H9 (cell line): ENCODE data around the gene SLC38A11. TPM values are rescaled to one million over a fixed set of nuclear protein-coding genes. Genes with fewer than 3 reads are reported as not detected.
"Not testable (repeated sequence)": the region's sequence is repeated elsewhere in the genome, so short reads cannot be mapped to it uniquely, and the experiment has no call there.

ENCODE experiments used
- DNase-seq: peaks from one replicate; pipeline ENCODE4 v3.0.0-alpha.2; 2017
- H2AFZ ChIP-seq: one replicate; pipeline ENCODE4 v1.6.1; 2013; ENCODE audit warnings: mild to moderate bottlenecking, low read length, control low read depth, moderate library complexity
- H2AK5ac ChIP-seq: 2 replicates; pipeline ENCODE4 v1.6.1; 2013; ENCODE audit warnings: low read length, control low read depth, mixed read lengths; ENCODE audit not compliant: insufficient read length
- H2BK120ac ChIP-seq: one replicate; pipeline ENCODE4 v1.6.1; 2013; ENCODE audit warnings: low read depth, mild to moderate bottlenecking, low read length, control low read depth, inconsistent platforms; ENCODE audit not compliant: poor library complexity, severe bottlenecking
- H2BK12ac ChIP-seq: 2 replicates; pipeline ENCODE4 v1.6.1; 2013; ENCODE audit warnings: low read length, control low read depth, mixed read lengths, low read depth; ENCODE audit not compliant: insufficient read length
- H2BK15ac ChIP-seq: 2 replicates; pipeline ENCODE4 v1.6.1; 2013; ENCODE audit warnings: low read depth, low read length, control low read depth
- H2BK20ac ChIP-seq: one replicate; pipeline ENCODE4 v1.6.1; 2013; ENCODE audit warnings: low read depth, mild to moderate bottlenecking, low read length, control low read depth, inconsistent platforms; ENCODE audit not compliant: poor library complexity, severe bottlenecking
- H2BK5ac ChIP-seq: 2 replicates; pipeline ENCODE4 v1.6.1; 2013; ENCODE audit warnings: low read length, control low read depth, mixed read lengths; ENCODE audit not compliant: insufficient read length
- H3K14ac ChIP-seq: 2 replicates; pipeline ENCODE4 v1.6.1; 2013; ENCODE audit warnings: low read length, control low read depth; ENCODE audit not compliant: insufficient read depth
- H3K18ac ChIP-seq: 2 replicates; pipeline ENCODE4 v1.6.1; 2013; ENCODE audit warnings: low read depth, mild to moderate bottlenecking, mixed read lengths, low read length, control low read depth; ENCODE audit not compliant: insufficient read length
- H3K23ac ChIP-seq: 2 replicates; pipeline ENCODE4 v1.6.1; 2013; ENCODE audit warnings: low read length, control low read depth, mixed read lengths, low read depth; ENCODE audit not compliant: insufficient read length
- H3K23me2 ChIP-seq: 2 replicates; pipeline ENCODE4 v1.6.1; 2013; ENCODE audit warnings: low read depth, mild to moderate bottlenecking, mixed read lengths, low read length, control low read depth; ENCODE audit not compliant: insufficient read length, poor library complexity, severe bottlenecking
- H3K27ac ChIP-seq: 2 replicates; pipeline ENCODE4 v1.5.1; 2013; ENCODE audit warnings: low read length, control low read depth, mixed read lengths, low read depth; ENCODE audit not compliant: insufficient read length
- H3K27me3 ChIP-seq: 2 replicates; pipeline ENCODE4 v1.6.1; 2013; ENCODE audit warnings: low read length, control low read depth, inconsistent platforms; ENCODE audit not compliant: insufficient read depth
- H3K4ac ChIP-seq: 2 replicates; pipeline ENCODE4 v1.6.1; 2013; ENCODE audit warnings: low read depth, mild to moderate bottlenecking, control low read depth, inconsistent platforms, low read length, moderate library complexity
- H3K4me1 ChIP-seq: 2 replicates; pipeline ENCODE4 v1.6.1; 2013; ENCODE audit warnings: low read length, control low read depth, inconsistent platforms; ENCODE audit not compliant: insufficient read depth
- H3K4me2 ChIP-seq: 2 replicates; pipeline ENCODE4 v1.6.1; 2013; ENCODE audit warnings: low read length, control low read depth, mixed read lengths; ENCODE audit not compliant: insufficient read length, insufficient read depth
- H3K56ac ChIP-seq: 2 replicates; pipeline ENCODE4 v1.6.1; 2013; ENCODE audit warnings: low read depth, mild to moderate bottlenecking, mixed read lengths, low read length, control low read depth; ENCODE audit not compliant: insufficient read length
- H3K79me1 ChIP-seq: 2 replicates; pipeline ENCODE4 v1.6.1; 2013; ENCODE audit warnings: low read depth, mild to moderate bottlenecking, moderate library complexity, low read length, control low read depth, inconsistent platforms; ENCODE audit not compliant: insufficient read depth, poor library complexity, severe bottlenecking
- H3K79me2 ChIP-seq: 2 replicates; pipeline ENCODE4 v1.6.1; 2013; ENCODE audit warnings: low read length, control low read depth, inconsistent platforms; ENCODE audit not compliant: insufficient read depth
- H3K9ac ChIP-seq: 2 replicates; pipeline ENCODE4 v1.6.1; 2013; ENCODE audit warnings: low read length, control low read depth, mixed read lengths; ENCODE audit not compliant: insufficient read length; ENCODE audit errors: extremely low read depth
- H3K9me3 ChIP-seq: one replicate; pipeline ENCODE4 v1.6.1; 2013; ENCODE audit warnings: low read depth, low read length, inconsistent platforms; ENCODE audit not compliant: control insufficient read depth
- H3T11ph ChIP-seq: one replicate; pipeline ENCODE4 v1.6.1; 2013; ENCODE audit warnings: mild to moderate bottlenecking, low read length, control low read depth, inconsistent platforms
- H4K20me1 ChIP-seq: one replicate; pipeline ENCODE4 v1.6.1; 2013; ENCODE audit not compliant: control insufficient read depth, insufficient read length, insufficient read depth
- H4K5ac ChIP-seq: 2 replicates; pipeline ENCODE4 v1.6.1; 2013; ENCODE audit warnings: low read depth, mild to moderate bottlenecking, mixed read lengths, low read length, control low read depth; ENCODE audit not compliant: insufficient read length
- H4K8ac ChIP-seq: replicated peaks from 2 replicates; pipeline ENCODE4 v1.6.1; 2013; ENCODE audit warnings: low read length, control low read depth, mixed read lengths, low read depth; ENCODE audit not compliant: insufficient read length
- H4K91ac ChIP-seq: 2 replicates; pipeline ENCODE4 v1.6.1; 2013; ENCODE audit warnings: low read depth, mild to moderate bottlenecking, moderate library complexity, mixed read lengths, low read length, control low read depth; ENCODE audit not compliant: insufficient read length
- H3K27ac Mint-ChIP-seq, 3 experiments: 2 replicates in 2 of 3; 3 replicates in 1 of 3; pipeline ENCODE4 v1.8.0; 2020 to 2021; ENCODE audit warnings: mixed read lengths in 3 of 3, mild to moderate bottlenecking in 1 of 3, moderate library complexity in 1 of 3
- H3K27me3 Mint-ChIP-seq: 2 replicates; pipeline ENCODE4 v1.8.0; 2021; ENCODE audit warnings: low read depth, mild to moderate bottlenecking, moderate library complexity, mixed read lengths
- H3K36me3 Mint-ChIP-seq, 3 experiments: 2 replicates in 2 of 3; 3 replicates in 1 of 3; pipeline ENCODE4 v1.8.0; 2020 to 2021; ENCODE audit warnings: low read depth in 3 of 3, mixed read lengths in 3 of 3; ENCODE audit not compliant: insufficient read depth in 1 of 3
- H3K4me1 Mint-ChIP-seq, 2 experiments: 2 replicates each; pipeline ENCODE4 v1.8.0; 2020; ENCODE audit warnings: mixed read lengths in 2 of 2
- H3K4me3 Mint-ChIP-seq, 2 experiments: 2 replicates in 1 of 2; 3 replicates in 1 of 2; pipeline ENCODE4 v1.8.0; 2020 to 2021; ENCODE audit warnings: mild to moderate bottlenecking in 2 of 2, mixed read lengths in 2 of 2, moderate library complexity in 1 of 2
- H3K9me3 Mint-ChIP-seq, 2 experiments: 2 replicates in 1 of 2; 3 replicates in 1 of 2; pipeline ENCODE4 v1.8.0; 2020; ENCODE audit warnings: mild to moderate bottlenecking in 2 of 2, mixed read lengths in 2 of 2, moderate library complexity in 1 of 2
- CTCF ChIP-seq: fragments of 200-600 bp; sonication (generic); conservative IDR thresholded peaks from 3 replicates; pipeline ENCODE4 v1.8.0; 2021; ENCODE audit warnings: antibody characterized with exemption, mild to moderate bottlenecking
- WGBS: extraction: QIAGEN DNeasy Blood & Tissue Kit; methylation state at CpG from one replicate; pipeline ENCODE4 v1.1.7; 2013; ENCODE audit warnings: missing lambda C conversion rate, low lambda C conversion rate, mixed read lengths; ENCODE audit not compliant: insufficient read length; ENCODE audit errors: extremely low coverage; 5-methylcytosine and 5-hydroxymethylcytosine counted together
- total RNA-seq: library from RNA; stranded (reverse); gene quantifications from 2 replicates; pipeline ENCODE4 v1.2.1, GENCODE V29; 2021

Gene SLC38A11
- total RNA-seq, 1 experiment from 2014 or later, result not detected

GRCh38 chr2:164867779-164868397 lies 87.4 kb downstream of the SLC38A11 start:
- no peak overlapping the region for H2BK12ac ChIP-seq
- H4K91ac ChIP-seq, result no peak overlapping the region
- no peaks in the 10 kb centered on the region for H3K27me3 ChIP-seq
- no peak overlapping the region for H2AFZ ChIP-seq
- H3K4ac ChIP-seq, result no peak overlapping the region
- H2BK5ac ChIP-seq, result no peak overlapping the region
- H3K14ac ChIP-seq, result no peak overlapping the region
- no peak overlapping the region for H2AK5ac ChIP-seq
- no peak for DNase-seq
- H3K4me1 ChIP-seq, result no peaks in the 10 kb centered on the region
- Mint-ChIP-seq H3K4me3 (no peak overlapping the region), H3K9me3 (0 out of 5 replicates have a peak, but pooled peaks cover 0 to 2% of the 10 kb centered on the region in 2 experiments), H3K36me3 (no peaks in the 10 kb centered on the region), H3K27me3 (no peaks in the 10 kb centered on the region), H3K27ac (no peak overlapping the region), H3K4me1 (peaks cover 4 to 5% of the 10 kb centered on the region in 2 experiments; a peak in 2 of 4 replicates)
- no peak overlapping the region for H3K4me2 ChIP-seq
- H2BK120ac ChIP-seq, result no peak overlapping the region
- no peak overlapping the region for H3K56ac ChIP-seq
- no peak overlapping the region for H4K8ac ChIP-seq
- no peak overlapping the region for H4K5ac ChIP-seq
- H3K79me1 ChIP-seq, result no peaks in the 10 kb centered on the region
- no peak overlapping the region for H3K27ac ChIP-seq
- no peak overlapping the region for H3K18ac ChIP-seq
- H3K23ac ChIP-seq, result no peak overlapping the region
- H3K9ac ChIP-seq, result no peak overlapping the region
- no peaks in the 10 kb centered on the region for H4K20me1 ChIP-seq
- H3T11ph ChIP-seq, result no peak overlapping the region
- no peak for TF ChIP-seq CTCF
- H3K23me2 ChIP-seq, result no peaks in the 10 kb centered on the region
- no CpG with 5 or more reads among the region's 3 CpGs for WGBS
- H2BK15ac ChIP-seq, result no peak overlapping the region
- H3K9me3 ChIP-seq, result no peaks in the 10 kb centered on the region
- H2BK20ac ChIP-seq, result no peak overlapping the region
- H3K79me2 ChIP-seq, result no peaks in the 10 kb centered on the region

GRCh38 chr2:164866381-164866780 lies 88.9 kb downstream of the SLC38A11 start:
- not testable (repeated sequence) for H3T11ph ChIP-seq, H3K23me2 ChIP-seq
- no CpG with 5 or more reads among the region's 1 CpG for WGBS

More at GRCh38 chr2:164866381-164866780, 88.9 kb downstream of the SLC38A11 start:
- not testable (repeated sequence) for H4K20me1 ChIP-seq, H3K18ac ChIP-seq, H2BK12ac ChIP-seq, H3K79me1 ChIP-seq, H2BK120ac ChIP-seq, H3K4me1 ChIP-seq, H3K4me1 Mint-ChIP-seq, H3K27me3 Mint-ChIP-seq, H3K4me3 Mint-ChIP-seq, H4K91ac ChIP-seq, H2BK5ac ChIP-seq, H3K27me3 ChIP-seq, H3K14ac ChIP-seq, H3K9me3 Mint-ChIP-seq, H3K27ac ChIP-seq, H4K5ac ChIP-seq, H3K27ac Mint-ChIP-seq, H3K4me2 ChIP-seq, H3K9me3 ChIP-seq, H3K9ac ChIP-seq, H4K8ac ChIP-seq, H3K36me3 Mint-ChIP-seq, DNase-seq, H2BK20ac ChIP-seq, H3K79me2 ChIP-seq, H3K56ac ChIP-seq, H3K23ac ChIP-seq, H2AFZ ChIP-seq, H3K4ac ChIP-seq, H2AK5ac ChIP-seq, H2BK15ac ChIP-seq
